ENCODE measurements around the gene PCDHGA3.
A peak's percentile ranks its signal among the peaks of the same experiment; 100 is the strongest.
"Not testable (repeated sequence)": the region's sequence is repeated elsewhere in the genome, so short reads cannot be mapped to it uniquely, and the experiment has no call there.

The PCDHGA3 gene

GRCh38 chr5:141343242-141343952 is at the start of gene PCDHGA3:
PCDHGA3 (plus strand) TSS chr5:141343829; CDS start chr5:141344034, 205 bp downstream.
- no peak for DNase-seq (ENCODE audit: low read depth in 2 of 2)

GRCh38 chr5:141298376-141298775 is 45.3 kb upstream of the PCDHGA3 start:
- no peak for DNase-seq (ENCODE audit: low read depth in 2 of 2)

GRCh38 chr5:141303756-141304155 is 39.9 kb upstream of the PCDHGA3 start, which contains the start of gene SLC25A2:
SLC25A2 (minus strand) TSS chr5:141304049; CDS start chr5:141303865, 184 bp downstream.
- no peak for DNase-seq (ENCODE audit: low read depth in 2 of 2)

GRCh38 chr5:141306630-141307029 is 37.0 kb upstream of the PCDHGA3 start:
- no peak for DNase-seq (ENCODE audit: low read depth in 2 of 2)

- DNase-seq (ENCODE audit: low read depth in 2 of 2): no peak
These were observed 29.9 kb upstream of the PCDHGA3 start for GRCh38 chr5:141313711-141314110.

GRCh38 chr5:141316963-141317362 is 26.7 kb upstream of the PCDHGA3 start:
- not testable (repeated sequence) for DNase-seq (ENCODE audit: low read depth in 2 of 2)

GRCh38 chr5:141319202-141319601 is 24.4 kb upstream of the PCDHGA3 start:
- DNase-seq (ENCODE audit: low read depth in 2 of 2): no peak

- no peak for DNase-seq (ENCODE audit: low read depth in 2 of 2)
These were observed 23.9 kb upstream of the PCDHGA3 start for GRCh38 chr5:141319699-141320098.

GRCh38 chr5:141320225-141321169 is 23.1 kb upstream of the PCDHGA3 start, which contains the start of gene TAF7:
TAF7 (minus strand) TSS chr5:141320784; CDS start chr5:141320044, 740 bp downstream.
- peak; percentile 82 to 86 for DNase-seq (ENCODE audit: low read depth in 2 of 2)

- DNase-seq (ENCODE audit: low read depth in 2 of 2): no peak
These were observed 21.4 kb upstream of the PCDHGA3 start for GRCh38 chr5:141322261-141322660.

GRCh38 chr5:141326088-141326854 is 17.4 kb upstream of the PCDHGA3 start:
- peak; percentile 33 to 41 for DNase-seq (ENCODE audit: low read depth in 2 of 2)

- DNase-seq (ENCODE audit: low read depth in 2 of 2): no peak
These were observed 15.4 kb upstream of the PCDHGA3 start for GRCh38 chr5:141328231-141328630.

- no peak for DNase-seq (ENCODE audit: low read depth in 2 of 2)
These were observed 13.1 kb upstream of the PCDHGA3 start, which contains the start of gene PCDHGA1 for GRCh38 chr5:141330299-141331080. PCDHGA1 (plus strand) TSS chr5:141330514.

GRCh38 chr5:141332571-141332970 is 11.1 kb upstream of the PCDHGA3 start:
- not testable (repeated sequence) for DNase-seq (ENCODE audit: low read depth in 2 of 2)

- no peak for DNase-seq (ENCODE audit: low read depth in 2 of 2)
These were observed 4.9 kb upstream of the PCDHGA3 start, which contains the start of gene PCDHGA2 for GRCh38 chr5:141338538-141339306. PCDHGA2 (plus strand) TSS chr5:141338760.

- DNase-seq (ENCODE audit: low read depth in 2 of 2): not testable (repeated sequence)
These were observed 2.8 kb upstream of the PCDHGA3 start for GRCh38 chr5:141340781-141341354.

- no peak for DNase-seq (ENCODE audit: low read depth in 2 of 2)
These were observed 856 bp upstream of the PCDHGA3 start for GRCh38 chr5:141342773-141343172.

GRCh38 chr5:141343953-141344463 is 379 bp downstream of the PCDHGA3 start:
- DNase-seq (ENCODE audit: low read depth in 2 of 2): no peak

GRCh38 chr5:141345327-141345726 is 1.7 kb downstream of the PCDHGA3 start:
- DNase-seq (ENCODE audit: low read depth in 2 of 2): no peak

All from stimulated activated CD8-positive, alpha-beta memory T cell treated with anti-CD3 and anti-CD28 coated beads, Interleukin-15, amount 100 ng/mL, for 48 hours (primary cell).